IPS-15b (cell line): ENCODE results near the gene MT1A.
"Not testable (repeated sequence)": the region's sequence is repeated elsewhere in the genome, so short reads cannot be mapped to it uniquely, and the experiment has no call there.

Experiments
- H3K27me3 ChIP-seq: one replicate; pipeline ENCODE4 v1.6.1; 2013; ENCODE audit warnings: low read length; ENCODE audit not compliant: control insufficient read depth, insufficient read depth
- H3K36me3 ChIP-seq: one replicate; pipeline ENCODE4 v1.6.1; 2013; ENCODE audit warnings: low read length; ENCODE audit not compliant: control insufficient read depth, insufficient read depth
- H3K4me1 ChIP-seq: one replicate; pipeline ENCODE4 v1.6.1; 2013; ENCODE audit warnings: mild to moderate bottlenecking, low read length; ENCODE audit not compliant: control insufficient read depth, insufficient read depth
- H3K4me3 ChIP-seq: one replicate; pipeline ENCODE4 v1.5.1; 2013; ENCODE audit warnings: low read depth, low read length
- H3K9ac ChIP-seq: one replicate; pipeline ENCODE4 v1.6.1; 2013; ENCODE audit warnings: low read depth, mild to moderate bottlenecking, low read length
- H3K9me3 ChIP-seq: one replicate; pipeline ENCODE4 v1.6.1; 2013; ENCODE audit warnings: mild to moderate bottlenecking, low read length; ENCODE audit not compliant: control insufficient read depth, insufficient read depth

Gene MT1A

DNA sequence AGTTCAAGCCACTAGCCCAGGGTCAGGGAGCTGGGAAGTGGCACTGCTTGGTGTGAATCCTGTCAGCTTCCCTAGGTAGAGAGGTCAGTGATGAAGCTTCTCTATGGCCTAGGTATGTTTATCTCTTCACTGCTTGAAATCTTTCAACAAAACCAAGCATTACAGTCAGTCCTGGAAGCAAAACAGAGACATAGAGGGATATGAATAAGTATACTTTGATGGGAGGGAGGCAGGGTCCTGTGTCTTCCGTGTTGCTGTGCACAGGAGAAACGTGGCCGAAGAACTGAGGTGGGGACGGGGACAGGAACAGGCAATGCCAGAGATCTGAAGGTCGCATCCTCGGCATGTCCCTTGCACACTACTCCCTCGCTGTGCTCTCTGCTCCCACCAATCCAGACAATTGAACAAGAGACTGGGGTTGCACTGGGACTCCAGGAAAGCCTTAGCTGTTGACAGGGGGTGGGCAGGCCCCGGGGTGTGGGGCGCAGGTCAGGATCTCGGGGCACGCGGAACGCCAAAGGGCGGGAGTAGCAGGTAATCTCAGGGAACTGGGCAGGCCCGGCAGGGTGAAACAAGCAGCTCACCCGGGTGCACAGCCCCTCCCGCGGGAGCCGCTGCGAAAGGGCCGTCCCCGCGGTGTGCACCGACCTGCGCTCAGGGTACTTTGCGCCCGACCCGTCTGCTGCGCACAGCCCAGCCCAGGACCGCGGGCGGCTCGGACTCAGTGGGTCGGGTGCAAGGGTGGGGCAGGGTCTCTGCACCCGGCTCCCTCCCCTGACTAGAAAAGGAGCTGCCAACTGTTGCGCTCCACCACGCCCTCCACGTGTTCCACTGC is 30.8 kb downstream of the MT1A start, which contains the start of gene MT1H:
MT1H (plus strand) TSS at position 810 of the 835 bp plus-strand sequence. CDS start 71 bp downstream, outside the sequence.
- H3K36me3 ChIP-seq: no peaks in the 10 kb centered on the region
- peak within 1 kb of the TSS; percentile 48 for H3K4me3 ChIP-seq
- peaks cover 97% of the 10 kb centered on the region for H3K27me3 ChIP-seq
- no peak within 1 kb of the TSS for H3K9ac ChIP-seq
- no peaks in the 10 kb centered on the region for H3K9me3 ChIP-seq
- peaks cover 11% of the 10 kb centered on the region for H3K4me1 ChIP-seq

GRCh38 chr16:56669840-56670619 is 31.6 kb downstream of the MT1A start:
- Histone ChIP-seq H3K36me3 (no peaks in the 10 kb centered on the region), H3K27me3 (peaks cover 89% of the 10 kb centered on the region), H3K4me1 (peaks cover 13% of the 10 kb centered on the region), H3K9ac (no peak overlapping the region), H3K9me3 (no peaks in the 10 kb centered on the region), H3K4me3 (peak overlapping the region; percentile 48)

GRCh38 chr16:56670620-56670934 is 32.1 kb downstream of the MT1A start:
- Histone ChIP-seq H3K27me3 (peaks cover 89% of the 10 kb centered on the region), H3K4me1 (peaks cover 13% of the 10 kb centered on the region), H3K4me3 (peak overlapping the region; percentile 48), H3K36me3 (no peaks in the 10 kb centered on the region), H3K9me3 (no peaks in the 10 kb centered on the region), H3K9ac (no peak overlapping the region)

DNA sequence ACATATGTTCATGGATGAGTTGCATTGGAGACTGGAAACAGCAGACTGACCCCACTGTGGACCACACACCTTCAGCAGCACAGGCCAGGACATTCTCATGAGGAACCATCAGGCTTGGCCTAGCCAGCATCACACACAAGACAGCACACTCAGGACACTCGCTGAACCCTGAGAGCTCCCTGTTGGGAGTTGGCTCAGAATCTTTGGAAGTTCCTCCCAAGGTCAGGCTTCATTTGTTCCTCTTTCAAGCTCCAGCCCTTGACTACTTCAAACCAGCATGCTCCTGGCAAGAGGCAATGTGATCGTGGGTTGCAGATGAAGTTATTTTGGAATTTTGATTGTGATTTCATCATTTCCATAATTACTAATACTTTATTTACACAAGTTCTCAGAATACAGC is 33.2 kb downstream of the MT1A start:
- H3K36me3 ChIP-seq, H3K4me3 ChIP-seq, H3K9me3 ChIP-seq, H3K9ac ChIP-seq: not testable (repeated sequence)
- H3K27me3 ChIP-seq: peaks cover 84% of the 10 kb centered on the region
- H3K4me1 ChIP-seq: peaks cover 14% of the 10 kb centered on the region

- Histone ChIP-seq H3K27me3 (peaks cover 84% of the 10 kb centered on the region), H3K4me1 (peaks cover 18% of the 10 kb centered on the region)
- H3K36me3 ChIP-seq: not testable (repeated sequence)
Observed at GRCh38 chr16:56672171-56672570, 33.7 kb downstream of the MT1A start.

DNA sequence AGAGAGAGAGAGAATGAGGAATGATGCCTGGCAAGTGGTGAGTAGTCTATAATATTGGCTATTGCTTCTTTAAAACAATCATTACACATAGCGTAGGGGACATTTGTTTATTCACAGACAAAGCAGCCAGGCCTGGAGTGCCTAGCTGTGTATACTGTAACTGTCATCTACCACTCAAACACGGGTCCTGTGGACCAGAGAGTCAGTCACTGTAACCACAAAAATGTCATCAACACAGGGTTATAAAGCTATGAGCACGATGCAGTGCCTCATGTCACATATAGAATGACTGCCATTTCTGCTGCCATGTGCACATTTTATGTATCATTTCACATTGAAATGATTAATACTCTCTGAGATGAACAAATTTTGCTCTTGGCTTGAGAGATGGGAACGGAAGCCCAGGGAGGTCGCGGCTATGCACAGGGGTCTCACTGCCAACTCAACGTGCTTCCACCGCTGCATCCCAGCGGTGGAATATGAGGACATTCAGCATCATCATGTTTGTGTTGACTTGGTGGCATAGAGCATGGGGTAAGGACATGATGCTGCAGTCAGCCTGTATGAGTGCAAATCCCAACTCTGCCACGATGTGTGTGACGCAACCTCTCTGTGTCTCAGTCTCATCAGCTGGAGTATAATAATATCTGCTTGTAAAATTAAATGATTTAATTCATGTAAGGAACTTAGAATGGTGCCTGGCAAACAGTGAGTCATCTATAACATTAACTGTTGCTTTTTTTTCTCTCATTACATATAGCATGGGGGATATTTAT is 34.5 kb downstream of the MT1A start:
- Histone ChIP-seq H3K4me3 (no peak overlapping the region), H3K9me3 (no peaks in the 10 kb centered on the region), H3K4me1 (peaks cover 15% of the 10 kb centered on the region), H3K9ac (no peak overlapping the region), H3K36me3 (no peaks in the 10 kb centered on the region), H3K27me3 (peaks cover 81% of the 10 kb centered on the region)

More at GRCh38 chr16:56672171-56672570, 33.7 kb downstream of the MT1A start:
- H3K9ac ChIP-seq, H3K9me3 ChIP-seq, H3K4me3 ChIP-seq: not testable (repeated sequence)

DNA sequence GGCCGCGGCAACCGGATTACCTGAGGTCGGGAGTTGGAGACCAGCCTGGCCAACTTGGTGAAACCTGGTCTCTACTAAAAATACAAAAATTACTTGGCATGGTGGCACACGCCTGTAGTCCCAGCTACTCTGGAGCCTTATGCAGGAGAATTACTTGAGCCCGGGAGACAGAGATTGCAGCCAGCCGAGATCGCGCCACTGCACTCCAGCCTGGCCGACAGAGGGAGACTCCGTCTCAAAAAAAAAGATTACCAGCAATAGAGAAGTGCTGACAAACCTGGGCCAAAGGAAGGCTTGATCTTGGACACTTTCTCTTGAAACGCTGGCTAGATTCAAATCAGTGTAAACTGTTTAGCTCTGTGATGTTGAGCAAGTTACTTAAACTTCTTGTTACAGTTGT is 35.5 kb downstream of the MT1A start:
- no peak overlapping the region for H3K4me3 ChIP-seq
- H3K36me3 ChIP-seq: no peaks in the 10 kb centered on the region
- H3K9me3 ChIP-seq: no peaks in the 10 kb centered on the region
- peaks cover 76% of the 10 kb centered on the region for H3K27me3 ChIP-seq
- no peak overlapping the region for H3K9ac ChIP-seq
- H3K4me1 ChIP-seq: peaks cover 15% of the 10 kb centered on the region

- not testable (repeated sequence) for H3K36me3 ChIP-seq, H3K9me3 ChIP-seq, H3K9ac ChIP-seq, H3K4me3 ChIP-seq
- Histone ChIP-seq H3K27me3 (peaks cover 76% of the 10 kb centered on the region), H3K4me1 (peaks cover 15% of the 10 kb centered on the region)
Observed at GRCh38 chr16:56674570-56674969, 36.1 kb downstream of the MT1A start.

GRCh38 chr16:56675685-56676210 is 37.3 kb downstream of the MT1A start:
- peaks cover 11% of the 10 kb centered on the region for H3K4me1 ChIP-seq
- peak overlapping the region; percentile 0 for H3K9ac ChIP-seq
- H3K27me3 ChIP-seq: peaks cover 76% of the 10 kb centered on the region
- peak overlapping the region; percentile 65 for H3K4me3 ChIP-seq
- H3K9me3 ChIP-seq: no peaks in the 10 kb centered on the region
- no peaks in the 10 kb centered on the region for H3K36me3 ChIP-seq

GRCh38 chr16:56677474-56677873 is 39.0 kb downstream of the MT1A start:
- no peaks in the 10 kb centered on the region for H3K36me3 ChIP-seq
- H3K9me3 ChIP-seq: no peaks in the 10 kb centered on the region
- no peak overlapping the region for H3K9ac ChIP-seq
- peaks cover 11% of the 10 kb centered on the region for H3K4me1 ChIP-seq
- no peak overlapping the region for H3K4me3 ChIP-seq
- peaks cover 72% of the 10 kb centered on the region for H3K27me3 ChIP-seq

- Histone ChIP-seq H3K9ac (no peak overlapping the region), H3K9me3 (no peaks in the 10 kb centered on the region), H3K27me3 (peaks cover 69% of the 10 kb centered on the region), H3K4me3 (no peak overlapping the region), H3K36me3 (no peaks in the 10 kb centered on the region), H3K4me1 (peaks cover 17% of the 10 kb centered on the region)
Observed at GRCh38 chr16:56679078-56679730, 40.7 kb downstream of the MT1A start.
